Activated CD8-positive, alpha-beta T cell treated with anti-CD3 and anti-CD28 coated beads, Interleukin-2, amount 10 ng/mL, durations not matched to agents 7 days and 5 days (primary cell): ENCODE results near the gene UBE2G2. TPM values are rescaled to one million over a fixed set of nuclear protein-coding genes. Genes with fewer than 3 reads are reported as not detected.

Experiments
- ATAC-seq: fragments of 150-1000 bp; cut with Tn5 transposase; one replicate; pipeline ENCODE4 v1.10.0; 2021; ENCODE audit warnings: moderate library complexity
- CTCF ChIA-PET: fragments of 350-600 bp; sonication (Branson Sonifier 250); formaldehyde crosslinking; loops from one replicate; lab custom pipeline; 2021; ENCODE audit warnings: antibody characterized with exemption; lab: Charles Lee
- POLR2A ChIA-PET: fragments of 350-600 bp; sonication (Branson Sonifier 250); formaldehyde crosslinking; loops from one replicate; lab custom pipeline; 2021; ENCODE audit warnings: antibody characterized with exemption; lab: Charles Lee
- DNase-seq: peaks from one replicate; pipeline ENCODE4 v3.0.0-alpha.2; 2020
- H3K27ac Mint-ChIP-seq: one replicate; pipeline ENCODE4 v1.8.0; 2021; ENCODE audit warnings: mild to moderate bottlenecking, mixed read lengths
- H3K27me3 Mint-ChIP-seq: one replicate; pipeline ENCODE4 v1.8.0; 2021; ENCODE audit warnings: low read depth, mixed read lengths
- H3K36me3 Mint-ChIP-seq: one replicate; pipeline ENCODE4 v1.8.0; 2021; ENCODE audit warnings: low read depth, mixed read lengths
- H3K4me1 Mint-ChIP-seq: one replicate; pipeline ENCODE4 v1.8.0; 2021; ENCODE audit warnings: low read depth, mixed read lengths
- H3K4me3 Mint-ChIP-seq: one replicate; pipeline ENCODE4 v1.8.0; 2021; ENCODE audit warnings: mild to moderate bottlenecking, mixed read lengths
- H3K9me3 Mint-ChIP-seq: one replicate; pipeline ENCODE4 v1.8.0; 2022; ENCODE audit warnings: mixed read lengths; ENCODE audit not compliant: insufficient read depth
- total RNA-seq, 2 experiments: library from RNA; stranded (reverse); gene quantifications; one replicate each; pipeline ENCODE4 v1.2.3, GENCODE V29; 2021

UBE2G2 gene
- total RNA-seq, 2 experiments from 2014 or later: 85.5 to 86.0 TPM

DNA sequence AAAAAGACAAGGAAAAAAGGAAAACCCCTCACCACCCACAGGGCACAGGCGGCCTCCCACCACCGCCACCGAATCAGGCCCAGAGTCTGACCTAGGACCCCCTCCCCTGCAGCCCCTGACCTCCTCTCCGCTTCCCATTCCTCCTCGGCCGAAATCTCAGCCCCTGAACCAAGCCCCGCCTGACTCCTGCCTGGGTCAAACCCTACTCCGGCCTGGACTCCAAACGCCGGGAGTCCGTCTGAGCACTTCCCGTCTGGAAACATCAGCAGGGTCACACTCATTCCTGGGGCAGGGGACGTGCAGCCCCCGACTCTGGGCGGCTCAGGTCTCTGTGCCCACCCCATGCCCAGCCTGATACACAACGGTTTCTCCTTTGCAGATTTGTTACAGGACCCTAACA is 42.6 kb upstream of the UBE2G2 start:
- no peak for DNase-seq
- ATAC-seq: no peak
- H3K9me3 Mint-ChIP-seq: no peaks in the 10 kb centered on the region
- H3K27me3 Mint-ChIP-seq: no peaks in the 10 kb centered on the region
- ChIA-PET CTCF (no interaction called here), POLR2A (no interaction called here)
- H3K27ac Mint-ChIP-seq: no peak overlapping the region
- H3K36me3 Mint-ChIP-seq: peaks cover 4% of the 10 kb centered on the region
- H3K4me3 Mint-ChIP-seq: no peak overlapping the region
- H3K4me1 Mint-ChIP-seq: peaks cover 19% of the 10 kb centered on the region

DNA sequence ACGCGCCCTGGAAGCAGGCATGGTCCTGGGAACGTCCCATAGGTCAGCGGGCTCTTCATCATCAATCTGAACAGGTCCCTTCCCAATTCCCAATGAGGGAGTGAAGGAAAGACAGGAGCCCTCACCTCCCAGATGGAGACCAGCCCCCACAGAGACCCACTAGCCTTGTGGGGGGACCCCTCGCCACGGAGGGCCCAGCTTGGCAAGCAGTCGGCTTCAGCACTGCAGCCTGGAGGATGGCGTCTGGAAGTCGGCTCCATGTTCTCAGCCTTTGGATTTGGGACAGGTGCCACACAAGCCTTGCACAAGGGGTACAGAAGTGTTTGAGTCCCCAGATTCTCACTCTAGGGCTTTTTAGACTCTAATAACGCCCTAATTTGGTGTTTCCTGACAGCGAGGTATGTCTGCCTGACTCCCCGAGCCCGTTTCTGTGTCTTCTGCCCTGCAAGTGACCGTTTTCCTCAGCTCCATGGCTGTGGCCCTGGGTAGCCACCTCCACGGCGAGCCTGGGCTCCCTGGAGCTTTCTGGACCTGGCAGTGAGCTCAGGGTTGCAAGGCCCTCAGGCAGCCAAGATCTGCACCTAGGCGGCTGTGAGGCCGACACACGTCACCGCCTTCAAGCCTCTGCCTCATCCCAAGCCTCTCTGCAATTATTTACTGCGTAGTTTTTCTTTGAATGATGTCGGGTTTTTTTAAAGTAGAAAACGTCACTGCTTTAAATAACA is 41.3 kb upstream of the UBE2G2 start:
- Mint-ChIP-seq H3K4me3 (no peak overlapping the region), H3K4me1 (peaks cover 19% of the 10 kb centered on the region), H3K9me3 (no peaks in the 10 kb centered on the region), H3K36me3 (no peaks in the 10 kb centered on the region), H3K27ac (no peak overlapping the region), H3K27me3 (no peaks in the 10 kb centered on the region)
- ATAC-seq (no peak), DNase-seq (no peak)
- CTCF ChIA-PET: no interaction called here
- POLR2A ChIA-PET: no interaction called here

DNA sequence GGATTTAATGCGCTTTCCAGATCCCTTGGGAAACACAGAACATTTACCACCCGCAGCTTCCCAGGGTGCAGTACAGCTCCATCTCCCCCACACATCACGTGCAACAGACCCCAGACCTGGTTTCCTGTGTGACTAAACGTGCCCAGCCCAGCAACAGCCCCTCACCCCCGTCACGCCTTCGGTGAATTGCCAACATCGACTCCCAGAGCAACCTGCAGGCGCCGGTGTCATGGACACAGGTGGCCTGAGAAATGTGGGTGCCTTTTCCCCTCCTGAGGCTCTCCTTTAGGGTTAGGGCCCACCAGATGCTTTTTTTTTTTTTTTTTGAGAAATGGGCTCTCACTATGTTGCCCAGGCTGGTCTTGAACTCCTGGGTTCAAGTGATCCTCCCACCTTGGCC is 40.5 kb upstream of the UBE2G2 start:
- Mint-ChIP-seq H3K9me3 (no peaks in the 10 kb centered on the region), H3K4me3 (no peak overlapping the region), H3K36me3 (no peaks in the 10 kb centered on the region), H3K27me3 (no peaks in the 10 kb centered on the region), H3K27ac (no peak overlapping the region), H3K4me1 (peaks cover 17% of the 10 kb centered on the region)
- DNase-seq: no peak
- POLR2A ChIA-PET: no interaction called here
- no peak for ATAC-seq
- CTCF ChIA-PET: no interaction called here

DNA sequence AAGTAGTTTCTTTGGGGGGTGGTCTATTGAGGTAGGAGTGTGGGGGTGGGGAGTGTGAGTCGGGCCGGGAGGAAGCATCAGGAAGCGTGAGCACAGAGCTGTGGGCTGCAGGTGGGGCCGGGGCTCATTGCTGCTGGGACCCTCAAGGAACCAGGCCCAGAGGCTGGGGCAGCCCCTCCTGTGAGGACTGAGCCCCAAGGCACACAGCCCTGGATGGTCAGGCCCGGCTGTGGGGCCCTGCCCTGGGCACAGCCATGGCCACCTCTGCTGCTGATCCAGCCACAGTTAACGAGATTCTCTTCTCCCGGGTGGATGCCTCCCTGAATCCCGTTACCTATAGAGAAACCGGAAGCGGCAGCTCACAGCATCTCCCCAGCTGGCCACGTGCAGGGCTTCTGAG is 39.2 kb upstream of the UBE2G2 start:
- DNase-seq: no peak
- Mint-ChIP-seq H3K27me3 (no peaks in the 10 kb centered on the region), H3K9me3 (no peaks in the 10 kb centered on the region), H3K27ac (no peak overlapping the region), H3K4me1 (peaks cover 8% of the 10 kb centered on the region), H3K4me3 (no peak overlapping the region), H3K36me3 (no peaks in the 10 kb centered on the region)
- POLR2A ChIA-PET: no interaction called here
- ATAC-seq: no peak
- CTCF ChIA-PET: no interaction called here

DNA sequence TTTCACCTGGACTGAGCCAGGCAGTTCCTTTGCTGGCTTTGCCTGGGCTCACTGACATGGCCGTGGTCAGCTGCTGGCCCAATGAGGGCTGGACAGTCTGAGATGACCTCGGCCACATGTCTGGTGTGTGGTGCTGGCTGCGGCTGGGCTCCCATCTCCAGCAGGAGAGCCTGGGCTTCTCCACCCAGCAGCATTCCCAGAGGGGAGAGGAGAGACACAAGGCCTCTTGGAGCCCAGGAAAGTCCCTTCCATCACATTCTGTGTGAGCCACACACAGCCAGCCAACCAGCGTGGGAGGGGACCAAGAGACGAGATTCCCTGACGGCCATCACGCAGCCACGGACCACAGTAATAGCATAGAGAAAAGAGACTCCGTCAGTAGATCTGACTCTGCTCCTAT is 37.3 kb upstream of the UBE2G2 start:
- H3K27me3 Mint-ChIP-seq: no peaks in the 10 kb centered on the region
- no peak overlapping the region for H3K27ac Mint-ChIP-seq
- no peaks in the 10 kb centered on the region for H3K9me3 Mint-ChIP-seq
- H3K36me3 Mint-ChIP-seq: no peaks in the 10 kb centered on the region
- H3K4me3 Mint-ChIP-seq: no peak overlapping the region
- no peak for DNase-seq
- POLR2A ChIA-PET: no interaction called here
- no peak for ATAC-seq
- CTCF ChIA-PET: no interaction called here
- no peaks in the 10 kb centered on the region for H3K4me1 Mint-ChIP-seq

DNA sequence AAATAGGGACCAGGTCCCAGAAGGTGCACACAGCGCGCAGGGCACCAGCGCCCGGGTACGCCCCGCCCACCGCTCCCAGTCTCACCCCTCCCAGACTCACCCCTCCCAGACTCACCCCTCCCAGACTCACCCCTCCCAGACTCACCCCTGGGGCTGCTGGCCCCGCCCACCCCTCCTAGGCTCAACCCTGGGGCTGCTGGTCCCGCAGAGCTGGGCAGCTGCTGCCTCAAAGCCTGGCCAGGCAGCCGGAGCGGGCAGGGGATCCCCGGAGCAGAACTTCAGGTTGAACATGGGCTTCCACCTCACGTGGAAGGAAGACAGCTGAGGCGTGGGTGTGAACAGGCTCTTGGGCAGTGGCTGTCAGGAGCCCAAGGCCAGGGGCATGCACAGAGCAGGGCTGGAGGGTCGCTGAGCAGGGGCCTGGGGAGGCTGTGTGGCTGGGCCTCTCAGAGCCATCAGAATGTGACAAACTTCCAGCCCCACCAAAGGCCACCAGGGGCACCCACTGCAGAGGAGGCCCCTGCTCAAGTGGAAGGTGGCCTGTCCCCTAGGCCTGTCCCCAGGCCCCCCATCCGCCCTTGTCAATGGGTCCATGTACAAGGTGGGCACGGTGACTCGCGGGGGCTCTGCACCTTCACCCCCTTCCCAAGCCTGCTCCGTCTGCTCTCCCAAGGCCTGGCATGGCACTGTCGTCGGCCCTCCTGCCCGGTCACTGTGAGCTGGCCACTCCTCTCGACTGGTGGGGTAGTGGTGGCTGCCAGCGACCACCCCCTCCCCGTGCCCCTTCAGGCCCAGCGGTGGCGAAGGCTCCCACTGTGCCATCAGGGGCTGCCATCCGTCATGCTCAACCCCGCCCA is 36.6 kb upstream of the UBE2G2 start:
- CTCF ChIA-PET: no interaction called here
- Mint-ChIP-seq H3K4me3 (no peak overlapping the region), H3K4me1 (no peaks in the 10 kb centered on the region), H3K27me3 (no peaks in the 10 kb centered on the region), H3K27ac (no peak overlapping the region), H3K9me3 (no peaks in the 10 kb centered on the region), H3K36me3 (no peaks in the 10 kb centered on the region)
- POLR2A ChIA-PET: no interaction called here
- no peak for ATAC-seq
- no peak for DNase-seq

DNA sequence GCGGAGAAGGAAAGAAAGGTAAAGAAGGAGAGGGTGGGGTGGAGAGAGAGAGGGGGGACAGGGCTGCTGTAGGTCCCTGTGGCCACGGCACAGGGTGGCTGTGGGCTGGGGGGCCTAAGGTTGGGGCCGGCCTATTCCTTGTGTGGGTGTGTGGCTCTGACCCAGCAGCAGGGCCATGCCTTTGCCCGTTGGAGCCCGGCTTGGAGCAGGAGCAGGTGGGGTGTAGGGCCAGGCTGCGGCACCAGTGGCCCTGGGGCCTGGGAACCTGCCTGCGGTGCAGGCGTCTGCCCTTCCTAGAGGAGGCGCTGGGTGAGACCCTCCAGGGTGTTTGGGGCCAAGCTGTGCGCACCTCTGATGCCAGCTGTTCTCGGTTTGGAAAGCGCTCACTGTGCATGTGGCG is 35.9 kb upstream of the UBE2G2 start:
- CTCF ChIA-PET: no interaction called here
- H3K36me3 Mint-ChIP-seq: no peaks in the 10 kb centered on the region
- no peak overlapping the region for H3K27ac Mint-ChIP-seq

DNA sequence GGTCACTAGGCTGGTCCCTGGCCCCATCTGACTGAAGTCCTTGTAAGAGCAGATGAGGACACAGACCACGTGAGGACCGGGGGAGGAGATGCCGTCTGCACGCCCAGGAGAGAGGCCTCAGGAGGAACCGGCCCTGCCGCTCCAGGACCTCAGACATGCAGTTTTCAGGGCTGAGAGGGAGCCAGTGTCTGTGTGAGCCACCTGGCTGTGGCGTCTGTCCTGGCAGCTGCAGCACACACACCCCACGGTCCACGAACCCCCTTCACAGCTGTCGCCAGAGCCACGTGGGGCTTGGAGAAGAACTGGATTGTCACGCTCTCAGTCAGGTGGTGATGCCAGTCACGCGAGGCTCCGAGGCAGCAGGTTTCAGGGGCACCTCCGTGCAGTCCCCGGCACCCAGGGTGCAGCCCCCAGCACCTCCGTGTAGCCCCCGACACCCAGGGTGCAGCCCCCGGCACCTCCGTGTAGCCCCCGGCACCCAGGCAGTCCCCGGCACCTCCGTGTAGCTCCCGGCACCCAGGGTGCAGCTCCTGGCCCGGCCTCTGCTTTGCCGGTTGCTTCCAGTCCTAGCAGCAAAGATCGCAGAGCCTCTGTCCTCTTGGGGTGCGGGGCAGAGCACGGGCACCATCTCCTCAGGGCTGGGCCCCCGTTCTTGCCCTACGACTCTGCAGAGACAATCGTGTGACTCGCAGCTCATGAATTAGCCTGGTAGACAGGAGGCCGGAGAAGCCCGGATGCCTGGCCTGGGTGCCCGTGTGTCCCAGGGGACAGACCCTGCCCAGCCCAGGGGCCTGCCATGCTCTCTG is 35.2 kb upstream of the UBE2G2 start:
- no peak overlapping the region for H3K4me3 Mint-ChIP-seq
- no peaks in the 10 kb centered on the region for H3K9me3 Mint-ChIP-seq
- no peaks in the 10 kb centered on the region for H3K27me3 Mint-ChIP-seq
- no peak for ATAC-seq
- POLR2A ChIA-PET: interaction anchor here (0.5 kb wide), 1 partner anchor 15 kb away, joined by 3 read pairs; no protein-coding TSS in a partner anchor
- DNase-seq: no peak
- no peak overlapping the region for H3K27ac Mint-ChIP-seq
- CTCF ChIA-PET: no interaction called here
- H3K4me1 Mint-ChIP-seq: no peaks in the 10 kb centered on the region
- no peaks in the 10 kb centered on the region for H3K36me3 Mint-ChIP-seq

More for the DNA sequence above, 35.9 kb upstream of the UBE2G2 start:
- Mint-ChIP-seq H3K9me3 (no peaks in the 10 kb centered on the region), H3K4me1 (no peaks in the 10 kb centered on the region), H3K27me3 (no peaks in the 10 kb centered on the region), H3K4me3 (no peak overlapping the region)
- POLR2A ChIA-PET: interaction anchor here (0.5 kb wide), 1 partner anchor 16 kb away, joined by 3 read pairs; no protein-coding TSS in a partner anchor
- DNase-seq: no peak
- ATAC-seq: no peak

DNA sequence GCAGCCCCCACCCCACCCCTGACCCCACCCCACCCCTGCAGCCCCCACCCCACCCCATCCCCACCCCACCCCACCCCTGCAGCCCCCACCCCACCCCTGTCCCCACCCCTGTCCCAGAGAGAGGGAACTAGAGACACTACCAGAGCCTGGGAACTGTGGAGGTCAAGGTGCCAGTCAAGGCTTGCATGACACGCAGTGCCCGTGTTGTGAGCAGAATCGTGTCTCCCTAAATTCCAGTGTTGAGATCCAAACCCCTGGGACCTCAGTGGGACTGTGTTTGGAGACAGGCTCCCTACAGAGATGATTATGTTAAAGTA is 34.7 kb upstream of the UBE2G2 start:
- ATAC-seq (no peak), DNase-seq (no peak)
- ChIA-PET CTCF (no interaction called here), POLR2A (no interaction called here)
- no peak overlapping the region for H3K4me3 Mint-ChIP-seq
- no peaks in the 10 kb centered on the region for H3K36me3 Mint-ChIP-seq
- H3K27me3 Mint-ChIP-seq: no peaks in the 10 kb centered on the region
- no peaks in the 10 kb centered on the region for H3K9me3 Mint-ChIP-seq
- H3K27ac Mint-ChIP-seq: no peak overlapping the region
- peaks cover 2% of the 10 kb centered on the region for H3K4me1 Mint-ChIP-seq

DNA sequence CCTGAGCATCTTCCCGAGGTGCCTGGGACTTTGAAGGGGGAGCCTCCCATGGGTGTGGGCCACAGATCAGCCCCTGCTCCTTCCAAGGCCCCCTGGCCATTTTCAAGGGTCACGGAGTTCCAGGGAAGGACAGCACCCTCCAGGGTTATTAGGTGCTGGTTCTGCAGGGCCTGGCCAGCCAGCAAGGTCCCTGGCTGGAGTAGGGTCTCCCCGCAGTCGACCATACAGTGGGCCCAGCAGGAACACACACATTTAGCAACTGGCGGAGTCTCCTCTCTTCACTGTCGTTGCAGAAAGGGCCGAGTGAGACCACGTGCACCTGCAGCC is 34.0 kb upstream of the UBE2G2 start:
- ChIA-PET POLR2A (no interaction called here), CTCF (no interaction called here)
- ATAC-seq: no peak
- DNase-seq: no peak
- H3K27me3 Mint-ChIP-seq: no peaks in the 10 kb centered on the region
- H3K4me3 Mint-ChIP-seq: no peak overlapping the region
- H3K9me3 Mint-ChIP-seq: no peaks in the 10 kb centered on the region
- H3K27ac Mint-ChIP-seq: no peak overlapping the region
- H3K4me1 Mint-ChIP-seq: peaks cover 6% of the 10 kb centered on the region
- H3K36me3 Mint-ChIP-seq: no peaks in the 10 kb centered on the region

DNA sequence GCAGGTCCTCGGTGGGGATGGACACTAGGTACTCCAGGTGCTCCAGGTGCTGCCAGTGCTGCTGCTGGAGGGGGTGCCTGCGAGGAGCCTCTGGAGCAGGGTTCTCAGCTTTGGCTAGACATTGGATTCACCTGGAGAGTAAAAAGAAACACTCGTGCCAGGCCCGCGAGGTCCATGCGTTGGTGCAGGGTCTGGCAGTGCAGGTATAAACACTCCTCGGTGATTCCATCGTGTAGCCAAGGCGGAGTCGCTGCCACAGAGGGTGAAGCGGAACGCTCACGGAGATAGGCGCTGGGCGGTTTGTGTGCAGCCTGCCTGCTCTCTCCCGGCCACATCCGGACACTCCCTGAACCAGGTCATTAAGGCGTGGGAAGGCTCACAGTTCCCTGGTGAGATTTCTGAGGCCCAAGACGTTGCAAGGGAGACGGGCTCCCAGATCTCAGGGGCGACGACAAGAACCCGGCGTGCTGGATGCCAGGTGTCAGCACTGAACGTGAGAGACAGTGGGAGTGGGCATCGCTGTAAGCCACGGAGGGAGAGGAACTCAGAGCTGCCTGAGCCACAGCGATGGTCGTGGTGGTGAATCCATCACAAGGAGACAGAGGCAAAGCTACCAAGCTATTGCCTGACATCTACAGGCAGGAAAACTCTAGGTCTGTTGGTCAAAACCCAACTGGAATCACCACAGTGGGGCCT is 33.5 kb upstream of the UBE2G2 start:
- H3K27ac Mint-ChIP-seq: no peak overlapping the region
- H3K9me3 Mint-ChIP-seq: no peaks in the 10 kb centered on the region
- no peak for DNase-seq
- ATAC-seq: no peak
- POLR2A ChIA-PET: no interaction called here
- peaks cover 6% of the 10 kb centered on the region for H3K4me1 Mint-ChIP-seq
- CTCF ChIA-PET: no interaction called here
- no peak overlapping the region for H3K4me3 Mint-ChIP-seq
- no peaks in the 10 kb centered on the region for H3K36me3 Mint-ChIP-seq
- H3K27me3 Mint-ChIP-seq: no peaks in the 10 kb centered on the region
